Stimulated activated CD4-positive, alpha-beta T cell treated with anti-CD3 and anti-CD28 coated beads, Interleukin-4, amount 100 ng/mL, for 1 hour (primary cell): ENCODE measurements around the gene NARS2.
A peak's percentile ranks its signal among the peaks of the same experiment; 100 is the strongest.

Experiments used
- DNase-seq: peaks from one replicate; pipeline ENCODE4 v3.0.0-alpha.2; 2020

NARS2 gene

DNA sequence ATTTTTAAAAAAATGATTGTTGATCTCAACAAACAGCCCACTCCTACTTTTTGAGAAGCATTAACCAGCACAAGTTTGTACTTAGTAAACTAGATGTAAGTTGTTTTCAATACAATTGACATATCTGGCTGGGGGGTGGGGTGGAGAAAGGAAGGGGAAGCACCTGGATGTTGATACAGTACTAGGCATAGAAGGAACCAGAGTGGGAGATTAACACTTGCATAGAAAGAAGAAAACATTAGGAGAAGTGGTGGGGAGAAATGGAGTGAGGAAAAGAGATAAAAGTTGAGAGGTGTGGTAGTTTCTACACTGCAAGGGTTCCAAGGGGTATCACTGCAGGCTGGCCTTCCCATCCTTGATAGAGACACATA is 146.4 kb downstream of the NARS2 start:
- DNase-seq, result no peak

DNA sequence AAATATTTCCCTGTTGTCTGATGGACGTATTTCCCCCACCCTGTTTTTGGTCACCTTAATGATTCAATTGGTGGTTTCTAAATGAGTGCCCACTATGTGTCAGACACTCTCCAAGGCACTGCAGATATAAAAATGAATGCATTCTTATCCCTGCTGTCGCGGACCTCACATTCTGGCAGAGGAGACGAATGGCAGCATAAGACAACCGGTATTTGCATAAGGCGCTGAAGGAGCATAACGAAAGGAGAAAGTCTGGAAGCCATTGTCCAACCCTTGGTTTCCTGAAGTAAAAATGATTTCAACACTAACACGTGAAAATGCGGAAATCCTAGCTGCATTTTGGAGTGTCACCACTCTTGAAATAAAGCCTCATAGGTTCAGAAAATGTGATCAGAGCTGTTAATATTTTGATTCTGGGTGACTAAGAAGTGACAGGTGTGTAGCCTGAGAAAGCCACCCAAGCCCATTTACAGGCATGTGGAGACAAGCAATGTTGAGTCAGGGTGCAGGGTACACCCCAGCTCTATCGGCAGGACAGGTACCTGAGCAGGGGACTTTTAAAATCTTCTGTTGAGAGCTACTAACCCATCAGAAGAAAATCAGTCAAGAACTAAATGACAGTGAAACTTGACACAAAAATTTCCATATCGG is 146.9 kb downstream of the NARS2 start:
- DNase-seq, result no peak

DNA sequence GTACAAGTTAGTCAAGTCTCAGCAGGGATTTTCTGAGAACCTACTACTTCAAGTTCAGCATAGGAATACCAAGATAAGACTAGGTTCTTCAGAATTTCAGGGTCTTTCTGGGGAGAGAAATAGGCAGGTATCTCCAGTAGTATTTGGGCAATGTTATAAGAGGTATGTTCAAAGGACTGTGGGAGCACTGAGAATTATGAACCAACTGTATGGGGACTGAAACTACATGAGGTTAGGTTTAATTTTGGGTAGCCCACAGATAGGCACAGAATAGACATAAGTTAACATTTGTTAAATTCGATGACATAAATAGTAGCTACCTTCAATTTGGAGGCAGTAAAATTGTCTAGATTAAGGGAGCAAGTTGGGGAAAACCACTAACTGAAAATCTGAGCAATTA is 147.8 kb downstream of the NARS2 start:
- DNase-seq, result no peak

DNA sequence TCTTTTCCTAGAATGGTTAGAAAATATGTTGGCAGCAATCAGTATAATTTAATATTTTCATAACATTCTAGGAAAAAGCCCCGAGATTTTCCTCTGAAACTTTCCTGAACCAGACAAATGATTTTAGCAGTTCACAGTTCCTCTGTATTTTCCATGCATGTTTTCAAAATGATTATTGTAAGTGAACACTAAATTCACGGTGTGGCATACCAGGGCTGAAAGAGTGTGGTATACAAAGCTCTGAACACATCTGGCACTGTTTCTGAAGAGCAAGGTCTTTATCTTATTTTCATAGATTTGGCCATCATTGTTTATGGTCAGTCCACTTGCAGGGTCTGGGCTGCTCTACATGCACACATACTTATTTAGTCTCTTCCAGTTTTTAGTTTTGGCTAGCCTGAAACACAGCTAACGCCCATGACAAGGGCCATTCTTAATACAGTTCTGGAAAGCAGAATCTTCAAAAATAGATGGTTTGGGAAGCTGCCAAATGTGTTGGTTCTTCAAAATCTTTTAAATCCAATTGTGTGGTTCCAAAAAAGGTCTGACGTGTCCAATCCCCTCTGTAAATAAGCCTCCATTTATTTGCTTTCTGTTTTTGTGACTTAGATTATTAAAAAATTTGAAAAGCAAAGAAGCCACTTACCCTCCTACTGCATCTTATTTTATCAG is 149.1 kb downstream of the NARS2 start:
- no peak for DNase-seq

DNA sequence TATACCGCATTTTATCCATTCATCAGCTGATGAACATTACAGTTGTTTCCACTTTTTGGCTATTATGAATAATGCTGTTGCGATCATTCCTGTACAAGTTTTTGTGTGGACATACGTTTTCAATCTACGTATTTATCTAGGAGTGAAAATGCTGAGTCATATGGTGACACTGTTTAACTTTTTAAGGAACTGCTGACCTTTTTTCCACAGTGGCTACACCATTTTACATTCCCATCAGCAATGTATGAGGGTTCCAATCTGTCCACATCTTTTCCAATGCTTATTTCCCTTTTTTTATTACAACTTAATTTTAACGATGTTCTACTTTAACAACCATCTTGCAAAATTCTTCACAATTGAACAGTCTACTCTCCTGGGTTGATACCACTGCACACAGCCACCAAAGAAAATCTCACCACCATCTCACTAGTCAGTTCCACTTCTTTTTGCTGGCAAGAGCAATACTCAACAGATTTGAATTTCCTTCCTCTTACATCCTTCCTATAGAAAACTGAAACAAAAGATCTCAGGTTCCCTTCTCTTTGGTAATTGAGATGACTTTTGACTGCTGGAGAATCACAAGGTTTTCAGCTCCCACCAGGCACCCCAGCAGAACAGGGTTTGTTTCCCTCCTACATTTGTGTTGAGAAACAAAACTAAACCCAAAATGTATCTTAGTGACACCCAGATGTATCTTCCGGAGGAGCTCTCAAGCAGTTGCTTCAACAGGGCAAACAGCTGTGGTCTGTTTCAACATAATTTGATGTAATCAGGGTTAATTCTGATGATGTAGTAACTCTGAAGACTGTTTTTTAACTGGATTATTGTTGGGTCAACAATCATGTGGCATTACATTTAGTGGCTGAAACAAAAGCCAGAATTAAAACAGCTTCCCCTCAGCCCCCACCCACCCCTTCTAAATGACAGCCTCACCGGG is 150.1 kb downstream of the NARS2 start:
- no peak for DNase-seq

DNA sequence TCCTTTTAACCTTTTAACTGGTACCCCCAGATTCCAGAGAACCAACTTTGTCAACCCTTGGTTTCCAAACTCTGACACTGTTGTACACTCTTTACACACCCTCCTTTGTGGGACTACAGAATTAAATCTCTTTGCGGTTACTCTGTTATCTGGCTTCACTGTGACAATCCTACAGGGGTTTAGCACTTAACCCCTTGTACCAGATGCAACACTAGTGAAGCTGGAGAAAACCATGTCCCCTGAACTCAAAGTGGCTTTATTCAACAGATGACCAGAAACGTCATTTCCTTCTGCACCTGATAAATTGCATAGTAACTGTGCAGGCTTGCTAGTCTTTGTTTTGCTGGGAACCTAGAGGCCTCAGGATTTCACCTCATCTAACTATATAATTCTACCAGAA is 151.4 kb downstream of the NARS2 start:
- DNase-seq, result no peak

DNA sequence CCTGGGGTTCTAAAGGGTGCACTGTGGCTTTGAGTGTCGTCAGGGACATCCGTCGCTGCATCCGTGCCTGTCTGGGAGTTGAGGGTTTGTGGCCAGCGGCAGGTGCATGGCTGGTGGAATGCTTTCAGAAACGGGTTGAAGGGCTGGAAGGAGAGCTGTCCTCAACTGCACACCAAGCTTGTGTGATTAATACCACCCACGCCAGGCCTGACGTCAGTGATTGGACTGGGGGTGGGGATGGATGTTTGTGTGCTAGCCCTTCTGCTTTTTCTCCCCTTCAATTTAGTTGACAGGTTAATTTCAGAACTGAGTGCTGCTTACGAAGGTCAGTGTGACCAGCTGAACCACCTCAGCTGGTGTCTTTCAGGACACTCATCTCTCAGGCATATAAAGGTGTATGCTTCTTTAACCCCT is 153.9 kb downstream of the NARS2 start:
- DNase-seq, result peak; percentile 58

DNA sequence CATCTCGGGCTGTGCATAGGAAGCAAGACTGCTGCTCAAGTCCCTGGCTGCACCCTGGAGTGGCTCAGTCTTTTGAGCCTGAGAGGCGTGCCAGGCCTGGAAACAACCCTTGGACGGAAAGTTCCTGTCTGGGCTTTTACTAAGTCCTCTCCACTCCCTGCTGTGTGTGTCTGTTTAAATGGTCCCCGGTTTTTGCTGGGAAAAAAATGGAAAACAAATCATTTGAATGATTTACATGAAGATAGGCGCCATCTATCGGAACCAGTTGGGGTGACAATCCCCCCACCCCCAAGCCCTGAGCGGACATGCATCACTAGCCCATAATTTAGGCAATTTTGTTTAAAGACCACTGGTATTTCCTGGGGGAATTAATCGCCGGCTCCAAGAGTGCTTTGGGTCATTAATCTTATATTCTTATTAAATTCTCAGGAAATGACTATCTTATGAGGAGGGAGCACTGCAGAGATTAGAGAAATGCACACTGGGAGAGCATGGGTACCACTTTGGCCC is 154.4 kb downstream of the NARS2 start:
- DNase-seq, result peak; percentile 44

DNA sequence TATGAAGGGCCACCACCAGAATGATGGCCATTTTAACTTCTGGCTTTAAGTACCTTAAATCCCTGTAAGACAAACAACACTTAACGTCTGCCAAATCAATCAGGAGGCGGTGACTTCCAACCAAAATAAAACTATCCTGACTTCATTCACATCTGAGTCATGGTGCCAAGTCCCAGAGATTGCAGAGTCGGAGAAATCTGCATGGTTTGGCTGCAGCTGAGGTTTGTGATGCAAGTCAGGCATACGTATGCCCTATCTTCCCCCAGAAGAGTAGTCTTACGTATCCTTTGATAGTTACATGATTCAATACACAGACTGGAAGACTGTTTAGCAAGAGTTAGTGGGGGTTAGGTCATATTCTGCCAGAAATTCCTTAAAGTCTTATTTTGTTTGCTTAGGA is 155.3 kb downstream of the NARS2 start:
- no peak for DNase-seq

DNA sequence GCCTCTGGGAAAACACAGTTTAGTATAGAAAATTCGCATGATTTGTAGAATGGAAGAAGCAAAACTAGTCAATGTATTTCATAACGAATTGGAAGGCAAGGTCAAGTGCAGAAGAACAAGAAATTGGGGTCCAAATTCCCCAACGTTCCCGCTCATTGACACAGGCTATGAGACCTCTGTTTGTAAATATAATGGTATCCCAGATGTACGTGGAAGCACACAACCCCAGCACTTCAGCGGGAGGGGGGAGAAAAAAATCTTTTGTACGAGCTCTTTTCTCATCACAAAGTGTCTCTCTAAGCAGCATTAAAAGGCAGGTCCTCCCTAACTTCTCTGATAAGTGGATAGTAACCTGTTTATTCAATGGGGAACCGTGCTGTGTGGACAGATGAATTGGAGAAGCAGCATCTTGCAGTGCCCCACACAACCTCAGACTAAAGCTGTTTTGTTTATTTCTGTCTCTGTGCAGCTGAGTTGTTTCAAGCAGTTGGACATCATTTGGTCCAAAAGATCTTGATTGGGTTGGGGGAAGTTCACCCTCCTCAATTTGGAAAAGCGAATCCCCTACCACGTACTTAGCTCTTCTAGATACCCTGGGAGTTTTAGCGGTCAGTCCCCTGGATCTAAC is 156.0 kb downstream of the NARS2 start:
- DNase-seq, result no peak

DNA sequence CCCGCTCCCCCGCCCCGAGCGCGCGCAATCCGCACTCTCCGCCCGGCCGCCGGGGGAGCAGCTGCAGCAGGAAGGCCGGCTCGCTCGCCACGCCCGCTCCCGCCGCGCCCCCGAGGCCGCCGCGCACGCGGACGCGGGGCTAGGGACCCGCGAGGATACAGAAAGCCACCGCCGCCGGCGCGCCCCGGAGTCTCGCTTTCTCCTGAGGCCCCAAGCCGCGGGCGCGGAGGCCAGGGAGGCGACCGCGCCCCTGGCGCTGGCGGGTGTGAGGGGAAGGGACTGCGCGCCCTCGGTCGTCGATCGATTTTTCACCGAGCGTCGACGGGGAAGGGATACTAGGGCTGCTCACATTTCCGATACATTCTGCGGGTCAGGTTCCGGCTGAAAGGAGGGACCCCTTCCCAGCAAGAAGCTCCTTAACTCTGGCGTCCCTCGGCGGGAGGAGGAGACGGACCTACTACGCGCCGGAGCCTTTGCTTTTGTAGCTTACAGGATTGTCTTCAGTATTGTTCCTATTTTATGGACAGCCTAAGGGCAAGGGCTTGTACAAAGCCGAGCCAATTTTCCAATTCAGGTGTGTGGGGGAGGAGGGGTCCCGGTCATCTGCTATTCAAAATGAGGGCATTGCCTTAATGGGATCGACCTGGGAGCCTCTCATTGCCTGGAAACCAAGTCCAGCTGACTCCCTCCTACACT is 156.6 kb downstream of the NARS2 start:
- DNase-seq, result peak; percentile 69

DNA sequence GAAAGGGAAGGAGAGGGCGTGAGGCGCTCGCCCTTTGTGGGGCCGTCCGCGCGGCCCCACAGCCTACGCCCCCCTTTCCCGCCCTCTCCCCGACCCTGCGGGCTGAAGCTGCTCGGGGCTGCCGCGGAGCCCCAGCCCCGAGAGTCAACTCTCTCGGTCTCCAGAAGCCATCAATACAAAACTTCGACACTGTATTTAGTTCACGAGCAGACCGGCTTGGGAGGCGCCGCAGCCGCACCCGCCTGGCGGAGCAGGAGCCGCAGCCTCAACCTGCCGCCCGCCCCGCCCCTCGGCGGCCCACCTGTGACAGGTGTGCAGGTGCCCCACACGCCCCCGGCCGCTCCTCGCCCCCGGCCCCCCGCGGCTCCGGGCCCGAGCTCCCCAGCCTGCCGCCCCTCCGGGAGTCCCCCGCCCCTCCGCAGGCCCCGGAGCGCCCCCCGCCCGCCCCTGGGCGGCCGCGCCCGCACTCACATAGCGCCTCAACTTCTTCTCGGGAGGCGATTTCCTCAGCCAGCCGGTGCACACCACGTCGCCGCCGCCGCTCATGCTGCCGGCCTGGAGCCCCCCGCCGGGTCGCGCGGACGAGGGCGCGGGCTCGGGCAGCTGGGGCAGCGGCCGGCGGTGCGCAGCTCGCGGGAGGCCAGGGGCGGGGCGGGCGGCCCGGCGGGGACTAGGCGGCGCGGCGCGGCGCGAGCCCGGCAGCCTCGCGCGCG is 157.3 kb downstream of the NARS2 start, which contains the start of gene GAB2:
GAB2 (minus strand) TSS at position 646 of the 713 bp plus-strand sequence; CDS start at position 546, 100 bp downstream.
- DNase-seq, result peak; percentile 22

DNA sequence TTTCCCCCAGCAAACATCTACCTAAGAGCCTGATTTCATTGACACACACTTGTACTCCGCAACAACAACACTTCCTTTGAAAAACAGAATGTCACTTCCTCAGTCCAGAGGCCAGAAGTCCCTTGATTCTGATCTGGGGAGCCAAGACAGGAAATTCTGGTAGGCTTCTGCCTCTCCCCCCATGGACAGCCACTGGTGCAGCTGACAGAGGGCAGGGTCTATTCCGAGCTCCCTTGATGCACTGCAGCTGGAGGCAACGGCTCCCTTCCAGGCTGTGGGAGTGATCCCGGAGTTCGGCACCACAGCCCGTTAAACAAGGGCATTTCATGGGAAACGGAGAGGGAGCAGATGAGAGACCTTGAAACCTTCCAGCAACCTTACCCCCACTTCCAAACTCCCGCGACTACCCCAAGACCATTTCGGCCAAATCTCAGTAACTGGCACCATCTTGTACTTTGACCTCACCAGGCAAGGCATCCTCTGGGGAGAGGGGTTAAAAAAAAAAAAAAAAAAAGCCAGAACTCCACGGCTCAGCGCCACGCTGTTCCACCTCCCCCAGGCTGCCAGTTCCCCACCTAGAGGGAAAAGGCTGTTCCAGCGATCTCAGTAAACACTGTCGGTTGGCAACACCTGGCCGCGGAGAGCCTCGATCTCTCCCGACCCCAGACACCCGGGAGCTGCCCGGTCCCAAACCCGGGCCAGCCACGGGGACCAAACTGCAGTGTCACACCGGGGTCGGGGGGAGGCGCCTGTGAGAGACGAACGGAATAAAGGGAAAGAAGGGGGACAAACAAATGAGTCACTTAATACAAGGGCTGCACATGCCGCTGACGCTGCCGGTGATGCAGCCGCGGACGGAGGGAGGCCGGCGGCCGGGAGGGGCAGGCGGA is 158.1 kb downstream of the NARS2 start:
- peak; percentile 77 for DNase-seq

DNA sequence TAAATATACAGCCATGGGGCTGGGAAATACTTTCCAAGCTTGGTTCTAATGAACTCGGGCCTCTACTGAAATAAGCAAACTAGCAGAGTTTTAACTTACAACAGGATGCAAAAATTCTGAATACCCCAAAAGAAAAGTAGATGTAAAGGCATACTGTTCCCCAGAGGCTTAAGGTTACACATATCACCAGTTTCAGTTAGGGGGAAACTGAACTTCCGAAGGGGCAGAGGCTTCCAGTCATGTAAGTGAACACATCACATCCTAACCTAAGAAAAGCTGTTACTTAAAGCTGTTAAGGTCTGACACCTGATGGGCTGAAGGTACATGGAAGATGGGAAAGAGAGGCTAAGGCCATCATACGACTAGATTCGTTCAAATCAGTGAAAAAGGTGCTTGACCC is 159.3 kb downstream of the NARS2 start:
- DNase-seq, result no peak

DNA sequence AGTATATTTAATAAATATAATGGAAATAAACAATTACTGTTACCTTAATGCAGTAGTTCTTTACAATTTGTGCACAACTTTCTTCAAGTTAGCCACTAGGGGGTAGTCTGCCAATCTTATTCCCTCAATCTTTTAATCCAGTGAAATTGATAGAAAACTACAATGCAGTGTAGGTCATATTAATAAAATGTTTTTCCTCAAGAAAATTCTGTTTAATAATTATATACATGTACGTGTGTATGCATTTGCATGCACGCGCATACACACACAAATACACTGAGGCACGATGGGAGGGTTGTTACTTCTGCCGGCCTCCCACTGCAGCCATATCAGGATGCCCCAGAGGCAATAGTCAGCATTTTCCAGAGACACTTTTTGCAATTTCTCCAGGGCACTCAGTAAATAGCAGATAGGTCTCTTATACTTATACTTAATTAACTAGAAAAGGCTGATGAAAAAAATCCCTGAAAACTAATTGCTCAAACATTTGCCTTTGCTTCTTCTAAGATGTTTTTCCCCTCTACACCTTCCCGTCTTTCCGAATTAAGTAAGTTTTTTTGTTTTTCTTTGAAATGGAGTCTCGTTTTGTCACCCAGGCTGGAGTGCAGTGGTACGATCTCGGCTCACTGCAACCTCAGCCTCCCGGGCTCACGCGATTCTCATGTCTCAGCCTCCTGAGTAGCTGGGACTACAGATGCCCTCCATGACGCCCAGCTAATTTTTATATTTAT is 160.2 kb downstream of the NARS2 start:
- no peak for DNase-seq

DNA sequence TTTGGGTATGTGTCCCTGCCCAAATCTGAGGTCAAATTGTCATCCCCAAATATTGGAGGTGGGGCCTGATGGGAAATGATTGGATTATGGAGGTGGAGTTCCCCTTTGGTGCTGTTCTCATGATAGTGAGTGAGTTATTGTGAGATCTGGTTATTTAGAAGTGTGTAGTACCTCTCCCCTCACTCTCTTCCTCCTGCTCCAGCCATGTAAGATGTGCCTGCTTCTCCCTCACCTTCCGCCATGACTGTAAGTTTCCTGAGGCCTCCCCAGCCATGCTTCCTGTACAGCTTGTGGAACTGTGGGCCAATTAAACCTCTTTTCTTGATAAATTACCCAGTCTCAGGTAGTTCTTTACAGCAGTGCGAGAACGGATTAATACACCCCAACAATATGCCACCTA is 166.0 kb downstream of the NARS2 start:
- DNase-seq, result no peak

DNA sequence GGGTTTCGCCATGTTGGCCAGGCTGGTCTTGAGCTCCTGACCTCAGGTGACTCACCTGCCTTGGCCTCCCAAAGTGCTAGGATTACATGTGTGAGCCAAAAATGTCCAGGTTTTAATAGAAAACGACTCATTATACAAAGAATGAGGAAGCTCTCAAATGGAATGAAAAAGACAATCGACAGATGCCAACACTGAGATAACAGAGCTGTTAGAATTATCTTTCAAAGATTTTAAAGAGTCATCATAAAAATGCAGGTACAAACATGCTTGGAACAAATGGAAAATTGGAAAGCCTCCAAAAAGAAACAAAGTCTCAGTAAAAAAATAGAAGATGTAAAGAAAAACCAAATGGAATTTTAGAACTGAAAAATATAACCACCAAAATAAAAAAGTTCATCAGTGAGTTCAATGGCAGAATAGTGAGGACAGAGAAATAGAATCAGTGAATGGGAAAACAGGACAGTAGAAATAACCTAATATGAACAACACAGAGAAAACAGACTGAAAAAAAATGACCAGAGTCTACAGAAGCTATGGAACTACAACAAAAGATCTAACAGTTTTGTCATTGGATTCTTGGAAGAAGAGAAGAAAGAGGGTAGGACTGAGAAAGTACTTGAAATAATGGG is 168.0 kb downstream of the NARS2 start:
- no peak for DNase-seq

DNA sequence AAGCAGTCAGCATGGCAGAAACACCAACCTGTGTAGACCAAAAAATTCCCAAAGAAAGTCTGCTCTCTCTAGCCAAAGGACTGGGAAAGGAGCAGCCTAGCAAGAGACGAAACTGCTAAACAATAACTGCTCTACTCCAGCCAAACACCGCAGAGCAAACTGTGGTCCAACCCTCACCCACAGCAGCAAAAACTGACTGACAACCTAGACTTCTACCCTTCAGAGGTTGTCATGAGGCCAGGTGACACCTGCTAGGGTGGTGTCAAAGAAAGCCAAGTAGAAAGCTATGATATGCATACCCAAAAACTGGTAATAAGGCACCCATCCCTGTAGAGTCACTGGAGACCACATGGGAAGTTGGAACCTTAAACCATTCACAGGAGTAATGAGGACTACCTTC is 168.9 kb downstream of the NARS2 start:
- DNase-seq, result no peak

DNA sequence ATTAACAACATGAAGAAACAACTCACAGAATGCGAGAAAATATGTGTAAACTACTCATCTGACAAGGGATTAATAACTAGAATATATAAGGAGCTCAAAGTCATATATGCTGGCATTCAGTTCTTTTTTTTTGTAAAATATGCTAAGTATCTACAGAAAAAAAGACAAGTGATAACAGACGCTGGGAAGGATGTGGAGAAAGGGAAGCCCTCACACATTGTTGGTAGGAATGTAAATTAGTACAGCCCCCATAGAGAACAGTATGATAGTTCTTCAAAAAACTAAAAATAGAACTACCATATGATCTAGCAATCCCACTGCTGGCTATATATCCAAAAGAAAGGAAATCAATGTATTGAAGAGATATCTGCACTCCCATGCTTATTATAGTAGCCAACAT is 170.9 kb downstream of the NARS2 start:
- no peak for DNase-seq
